Keratinocyte (primary cell): ENCODE measurements around the gene USB1. TPM values are rescaled to one million over a fixed set of nuclear protein-coding genes. Genes with fewer than 3 reads are reported as not detected.

Experiments used
- DNase-seq: peaks from one replicate; pipeline ENCODE4 v3.0.0-alpha.2; 2011; ENCODE audit warnings: low read depth, missing footprints, low spot score
- FAIRE-seq: peaks from 2 replicates; lab custom pipeline; 2011; peaks lifted over from hg19 to GRCh38; lab: Jason Lieb, UNC
- H2AFZ ChIP-seq: 2 replicates; pipeline ENCODE4 v1.6.0; 2012; ENCODE audit warnings: low read length, control low read depth, inconsistent platforms; ENCODE audit not compliant: control insufficient read depth
- H3K27ac ChIP-seq: 2 replicates; pipeline ENCODE4 v1.5.1; 2011; ENCODE audit warnings: low read length; ENCODE audit not compliant: control insufficient read depth, insufficient read depth
- H3K27me3 ChIP-seq: 3 replicates; pipeline ENCODE4 v1.6.0; 2011; ENCODE audit warnings: low read length; ENCODE audit not compliant: control insufficient read depth, insufficient read depth; ENCODE audit errors: extremely low read depth
- H3K36me3 ChIP-seq, 2 experiments: 2 replicates in 1 of 2; 3 replicates in 1 of 2; pipeline ENCODE4 v1.5.1; 2011; ENCODE audit warnings: low read length in 2 of 2, mild to moderate bottlenecking in 1 of 2; ENCODE audit not compliant: control insufficient read depth in 2 of 2, insufficient read depth in 2 of 2; ENCODE audit errors: extremely low read depth in 1 of 2
- H3K4me1 ChIP-seq: 3 replicates; pipeline ENCODE4 v1.5.1; 2011; ENCODE audit warnings: low read length; ENCODE audit not compliant: control insufficient read depth, insufficient read depth; ENCODE audit errors: extremely low read depth
- H3K4me2 ChIP-seq: 3 replicates; pipeline ENCODE4 v1.6.0; 2011; ENCODE audit warnings: low read depth, low read length; ENCODE audit not compliant: control insufficient read depth, insufficient read depth; ENCODE audit errors: extremely low read depth
- H3K4me3 ChIP-seq, 3 experiments: fragments of 200-600 bp in 1 of 3; sonication (generic) in 1 of 3; 2 replicates in 2 of 3; 3 replicates in 1 of 3; pipeline ENCODE4 v1.5.1; 2011 to 2016; ENCODE audit warnings: low read length in 3 of 3, mild to moderate bottlenecking in 3 of 3, control low read depth in 2 of 3, inconsistent platforms in 1 of 3, low read depth in 1 of 3, mixed read lengths in 1 of 3, mixed run types in 1 of 3, moderate library complexity in 1 of 3; ENCODE audit not compliant: control insufficient read depth in 2 of 3, insufficient read depth in 2 of 3; ENCODE audit errors: extremely low read depth in 1 of 3
- H3K79me2 ChIP-seq: 2 replicates; pipeline ENCODE4 v1.6.0; 2012; ENCODE audit warnings: low read length; ENCODE audit not compliant: control insufficient read depth, insufficient read depth
- H3K9ac ChIP-seq: 3 replicates; pipeline ENCODE4 v1.6.0; 2011; ENCODE audit warnings: low read length; ENCODE audit not compliant: control insufficient read depth, insufficient read depth; ENCODE audit errors: extremely low read depth
- H3K9me1 ChIP-seq: 3 replicates; pipeline ENCODE4 v1.6.0; 2011; ENCODE audit warnings: low read length; ENCODE audit not compliant: control insufficient read depth, insufficient read depth; ENCODE audit errors: extremely low read depth
- H3K9me3 ChIP-seq: 2 replicates; pipeline ENCODE4 v1.5.1; 2012; ENCODE audit warnings: low read depth, low read length; ENCODE audit not compliant: control insufficient read depth
- H4K20me1 ChIP-seq: 3 replicates; pipeline ENCODE4 v1.6.0; 2011; ENCODE audit warnings: low read length; ENCODE audit not compliant: control insufficient read depth, insufficient read depth; ENCODE audit errors: extremely low read depth
- EZH2 ChIP-seq: IDR thresholded peaks from one replicate; pipeline ENCODE4 v1.6.1; 2012; ENCODE audit warnings: inconsistent platforms, mild to moderate bottlenecking, low read length, moderate library complexity
- dilution Hi-C: fragments of 300-500 bp; cut with MboI; formaldehyde crosslinking; loops from one replicate; pipeline ENCODE4 v1.7.0; 2020; ENCODE audit warnings: low sequenced_read_pairs; ENCODE audit not compliant: extremely low pct_ligation_motif_present
- polyA plus RNA-seq, 5 experiments: library from polyadenylated mRNA; depleted of rRNA in 3 of 5; stranded (reverse) in 3 of 5; stranded (forward) in 1 of 5; unstranded in 1 of 5; fragments of >200 nt; gene quantifications; 1 replicate in 1 of 5; 2 replicates in 3 of 5; 3 replicates in 1 of 5; pipeline versions ENCODE4 v1.2.1 to v1.2.3, GENCODE V29; 2011 to 2012; ENCODE audit warnings: missing spikeins in 2 of 5, low read depth in 1 of 5, low replicate concordance in 1 of 5
- TF ChIP-seq, protein P1 (sequence below), 3 experiments: IDR thresholded peaks in 1 of 3; conservative IDR thresholded peaks in 1 of 3; optimal IDR thresholded peaks in 1 of 3; 2 replicates in 2 of 3; 3 replicates in 1 of 3; pipeline versions ENCODE3 to v1.5.1; 2011; ENCODE audit warnings: low read length in 3 of 3, mild to moderate bottlenecking in 3 of 3, moderate library complexity in 2 of 3, control low read depth in 1 of 3, inconsistent platforms in 1 of 3; ENCODE audit not compliant: insufficient read depth in 2 of 3; ENCODE audit errors: extremely low read depth in 1 of 3

Gene USB1
- polyA plus RNA-seq, 1 donor (not counting 4 experiments of a cell fraction or from before 2014, with no cell fraction given), result 63.5 TPM

- Histone ChIP-seq H3K27me3 (no peaks in the 10 kb centered on the region), H3K9ac (no peak overlapping the region), H3K79me2 (peaks cover 17% of the 10 kb centered on the region), H3K27ac (no peak overlapping the region), H3K4me3 (no peak overlapping the region), H3K9me1 (peaks cover 3% of the 10 kb centered on the region), H3K4me1 (no peaks in the 10 kb centered on the region), H2AFZ (no peak overlapping the region), H3K36me3 (peaks cover 18 to 29% of the 10 kb centered on the region in 2 experiments), H3K4me2 (no peak overlapping the region), H4K20me1 (no peaks in the 10 kb centered on the region), H3K9me3 (no peaks in the 10 kb centered on the region)
- dilution Hi-C loops, result no loop called here
- FAIRE-seq (no peak), DNase-seq (no peak)
- TF ChIP-seq, protein P1, sequence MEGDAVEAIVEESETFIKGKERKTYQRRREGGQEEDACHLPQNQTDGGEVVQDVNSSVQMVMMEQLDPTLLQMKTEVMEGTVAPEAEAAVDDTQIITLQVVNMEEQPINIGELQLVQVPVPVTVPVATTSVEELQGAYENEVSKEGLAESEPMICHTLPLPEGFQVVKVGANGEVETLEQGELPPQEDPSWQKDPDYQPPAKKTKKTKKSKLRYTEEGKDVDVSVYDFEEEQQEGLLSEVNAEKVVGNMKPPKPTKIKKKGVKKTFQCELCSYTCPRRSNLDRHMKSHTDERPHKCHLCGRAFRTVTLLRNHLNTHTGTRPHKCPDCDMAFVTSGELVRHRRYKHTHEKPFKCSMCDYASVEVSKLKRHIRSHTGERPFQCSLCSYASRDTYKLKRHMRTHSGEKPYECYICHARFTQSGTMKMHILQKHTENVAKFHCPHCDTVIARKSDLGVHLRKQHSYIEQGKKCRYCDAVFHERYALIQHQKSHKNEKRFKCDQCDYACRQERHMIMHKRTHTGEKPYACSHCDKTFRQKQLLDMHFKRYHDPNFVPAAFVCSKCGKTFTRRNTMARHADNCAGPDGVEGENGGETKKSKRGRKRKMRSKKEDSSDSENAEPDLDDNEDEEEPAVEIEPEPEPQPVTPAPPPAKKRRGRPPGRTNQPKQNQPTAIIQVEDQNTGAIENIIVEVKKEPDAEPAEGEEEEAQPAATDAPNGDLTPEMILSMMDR (optimal IDR thresholded peaks at IDR 0.05 in 1 of 3, IDR thresholded peaks at IDR 0.05 in 1 of 3, conservative IDR thresholded peaks at IDR 0.05 in 1 of 3; ENCODE audit: extremely low read depth in 1 of 3, insufficient read depth in 2 of 3, low read length in 3 of 3), result no peak
- no peak for TF ChIP-seq EZH2
Observed at GRCh38 chr16:58010886-58011285, 9.7 kb downstream of the USB1 start.

DNA sequence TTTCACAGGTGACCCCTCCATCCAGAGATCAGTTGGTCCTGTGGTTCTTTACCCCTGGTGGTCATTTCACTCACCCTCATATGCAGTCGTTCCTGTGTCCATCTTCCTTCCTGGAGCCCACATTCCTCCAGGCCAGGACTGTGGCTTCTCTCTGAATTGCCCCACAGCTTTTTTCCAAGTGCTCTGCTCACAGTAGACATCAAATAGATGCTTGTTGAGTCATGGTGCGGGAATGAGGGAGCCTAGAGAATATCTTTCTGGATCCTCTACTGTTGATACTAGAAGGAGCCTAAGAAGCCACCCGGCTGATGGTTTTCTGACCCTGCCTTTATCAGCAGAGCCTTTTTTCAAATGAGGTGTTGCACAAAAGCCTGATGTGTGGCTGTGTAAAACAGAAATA lies 10.4 kb downstream of the USB1 start:
- peaks cover 18 to 29% of the 10 kb centered on the region in 2 experiments for H3K36me3 ChIP-seq
- H4K20me1 ChIP-seq, result peaks cover 2% of the 10 kb centered on the region
- H3K9ac ChIP-seq, result no peak overlapping the region
- dilution Hi-C loops, result no loop called here
- H3K79me2 ChIP-seq, result peaks cover 13% of the 10 kb centered on the region
- H3K27ac ChIP-seq, result no peak overlapping the region
- H3K27me3 ChIP-seq, result no peaks in the 10 kb centered on the region
- DNase-seq, result no peak
- H3K4me2 ChIP-seq, result no peak overlapping the region
- no peak overlapping the region for H2AFZ ChIP-seq
- H3K4me3 ChIP-seq, result no peak overlapping the region
- peaks cover 3% of the 10 kb centered on the region for H3K9me1 ChIP-seq
- H3K9me3 ChIP-seq, result no peaks in the 10 kb centered on the region
- TF ChIP-seq, protein P1 (optimal IDR thresholded peaks at IDR 0.05 in 1 of 3, IDR thresholded peaks at IDR 0.05 in 1 of 3, conservative IDR thresholded peaks at IDR 0.05 in 1 of 3; ENCODE audit: extremely low read depth in 1 of 3, insufficient read depth in 2 of 3, low read length in 3 of 3), result no peak
- TF ChIP-seq EZH2, result no peak
- no peaks in the 10 kb centered on the region for H3K4me1 ChIP-seq
- no peak for FAIRE-seq
